ENCODE results near the gene POLR3G. TPM values are rescaled to one million over a fixed set of nuclear protein-coding genes. Genes with fewer than 3 reads are reported as not detected.

The POLR3G gene
- polyA plus RNA-seq, 3 donors from 2014 or later: 1.5 to 3.5 (median 1.6) TPM

Other genes with a start within 250 kb of the POLR3G start
- gene CETN3, start 65.1 kb upstream of the POLR3G start, polyA plus RNA-seq: 10 to 100 TPM in 2 of 3 donors, 1 to 10 TPM in 1; 2.2 to 15.1 (median 10.7) TPM
- gene MBLAC2, start 93 bp upstream of the POLR3G start, polyA plus RNA-seq: 1 to 10 TPM; 2.2 to 3.1 (median 2.9) TPM
- gene LYSMD3, start 54.7 kb downstream of the POLR3G start, polyA plus RNA-seq: 10 to 100 TPM in 1 of 3 donors, 1 to 10 TPM in 2; 6.5 to 11.7 (median 9.4) TPM
- under 1 TPM in 1 of 3 donors, not detected in 2; 0.43 TPM for gene ADGRV1, start 83.9 kb downstream of the POLR3G start, polyA plus RNA-seq